K562 treated with DMSO at 1 percent for 4 hours (cell line): ENCODE data around the gene PTPRCAP. TPM values are rescaled to one million over a fixed set of nuclear protein-coding genes. Genes with fewer than 3 reads are reported as not detected.

Experiments
- total RNA-seq: library from RNA; unstranded; fragments of 300-600 nt; gene quantifications from 2 replicates; pipeline ENCODE4 v1.2.3, GENCODE V29; 2022; ENCODE audit not compliant: insufficient read depth

PTPRCAP gene, protein sequence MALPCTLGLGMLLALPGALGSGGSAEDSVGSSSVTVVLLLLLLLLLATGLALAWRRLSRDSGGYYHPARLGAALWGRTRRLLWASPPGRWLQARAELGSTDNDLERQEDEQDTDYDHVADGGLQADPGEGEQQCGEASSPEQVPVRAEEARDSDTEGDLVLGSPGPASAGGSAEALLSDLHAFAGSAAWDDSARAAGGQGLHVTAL
- 2.1 and 2.5 TPM in 2 replicates for total RNA-seq

DNA sequence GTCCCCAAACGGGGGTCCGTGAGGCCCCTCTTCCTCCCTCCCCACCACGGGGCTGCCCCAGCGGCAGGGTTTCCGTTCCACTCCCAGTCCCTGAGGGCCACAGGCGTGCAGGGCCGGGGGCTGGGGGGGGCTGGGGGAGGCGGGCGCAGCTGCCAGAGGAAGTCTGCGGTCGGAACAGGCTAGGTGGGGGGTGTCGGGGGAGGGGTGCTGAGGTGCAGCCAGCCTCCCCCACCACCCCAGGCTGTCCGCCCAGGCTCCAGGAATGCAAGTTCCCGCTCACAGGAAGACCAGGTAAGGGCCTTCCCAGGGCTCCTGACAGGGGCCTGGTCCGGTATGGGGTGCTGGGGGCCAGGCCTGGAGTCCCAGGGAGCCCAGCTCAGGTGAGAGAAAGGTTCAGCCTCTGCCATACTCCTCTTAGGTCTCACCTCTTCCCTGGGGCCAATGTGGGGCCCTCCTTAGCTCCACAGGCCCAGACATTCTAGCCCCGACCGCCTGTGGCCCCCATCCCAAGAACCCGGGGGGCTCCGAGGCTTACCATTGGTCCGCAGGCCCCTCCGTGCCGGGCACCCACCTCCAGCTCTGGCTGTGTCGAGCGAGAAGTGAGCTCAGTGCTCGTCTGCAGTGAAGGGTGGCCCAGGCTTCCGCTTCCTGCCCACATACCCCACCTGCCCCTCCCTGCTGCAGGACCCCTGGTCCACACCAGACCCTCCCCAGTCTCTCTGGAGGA lies at the start of gene PTPRCAP:
PTPRCAP (minus strand) TSS at position 601 of the 727 bp plus-strand sequence; CDS start at position 538, 63 bp downstream.

DNA sequence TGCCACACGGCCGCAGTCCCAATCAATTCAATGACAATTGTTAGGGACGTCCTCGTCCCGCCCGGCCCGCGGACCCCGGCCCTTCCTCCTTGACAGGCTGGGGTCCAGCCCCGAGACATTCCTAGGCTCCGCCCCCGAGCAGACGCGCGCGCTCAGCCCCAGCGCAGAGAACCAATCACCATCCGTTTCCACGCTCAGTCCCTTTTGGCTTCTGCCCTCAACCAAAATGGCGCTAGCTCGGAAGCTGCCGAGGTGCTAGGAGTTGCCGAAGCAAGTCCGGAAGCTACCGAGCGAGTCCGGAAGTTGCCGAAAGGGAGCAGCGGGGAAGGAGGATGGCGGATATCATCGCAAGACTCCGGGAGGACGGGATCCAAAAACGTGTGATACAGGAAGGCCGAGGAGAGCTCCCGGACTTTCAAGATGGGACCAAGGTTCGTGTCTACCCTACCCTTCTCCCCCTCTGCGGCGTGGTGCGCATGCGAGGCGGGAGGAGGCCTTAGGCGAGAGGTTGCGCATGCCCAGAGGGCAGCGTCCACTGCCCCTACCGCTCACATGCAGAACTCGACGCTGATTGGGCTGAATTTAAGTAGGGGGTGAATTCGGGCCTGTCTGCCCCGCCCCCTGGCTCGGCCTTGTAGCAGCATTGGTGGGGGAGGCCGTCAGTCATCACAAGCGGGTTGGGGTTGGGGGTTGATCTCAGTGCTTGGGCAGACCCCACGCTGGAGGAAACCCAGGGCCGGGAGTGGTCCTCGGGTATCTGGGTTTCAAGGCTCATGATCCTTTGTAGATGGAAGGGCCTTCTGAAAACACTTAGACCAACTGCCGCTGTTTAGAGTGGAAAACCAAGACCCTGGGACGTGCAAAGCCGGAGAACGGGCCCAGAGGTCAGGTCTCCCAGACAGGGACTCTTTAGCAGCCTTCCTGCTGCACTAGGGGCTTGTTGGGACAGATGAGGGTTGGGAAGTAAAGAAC lies 45.6 kb upstream of the PTPRCAP start, which contains the start of gene AIP:
AIP (plus strand) TSS at position 200 of the 972 bp plus-strand sequence; CDS start at position 333, 133 bp downstream.

DNA sequence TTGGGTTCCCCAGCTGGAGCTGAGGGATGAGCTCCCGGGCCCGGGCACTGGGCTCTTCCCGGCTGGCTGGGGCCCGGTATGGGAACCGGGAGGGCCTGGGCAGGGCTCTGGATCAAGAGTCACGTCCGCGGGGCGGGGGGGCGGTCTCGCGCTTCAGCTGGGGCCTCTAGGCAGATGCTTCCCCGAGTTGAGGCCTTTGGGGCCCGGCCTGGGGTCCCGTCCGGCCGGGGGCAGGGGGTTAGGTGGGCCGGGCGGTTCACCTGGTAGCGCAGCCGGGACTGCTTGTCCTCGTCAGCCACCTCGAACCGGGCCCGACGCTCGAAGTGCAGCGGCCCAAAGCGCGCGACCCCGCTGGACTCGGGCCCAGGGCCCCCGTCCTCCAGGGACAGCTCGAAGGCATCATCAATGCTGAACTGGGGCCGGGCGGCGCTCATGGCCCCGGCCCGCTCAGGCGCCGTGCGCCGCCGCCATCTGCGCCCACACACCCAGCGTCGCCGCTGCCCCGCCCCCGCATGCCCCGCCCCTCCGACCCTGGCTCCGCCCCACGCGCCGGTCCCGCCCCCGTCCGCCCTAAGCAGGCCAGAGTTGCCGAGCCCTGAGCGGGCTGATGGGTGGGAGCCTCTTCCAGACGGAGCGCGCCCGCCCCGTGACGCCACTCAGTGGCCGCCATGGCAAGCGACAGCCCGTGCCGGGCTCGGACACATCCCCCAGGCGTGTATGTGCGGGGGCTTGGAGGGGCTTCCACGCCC lies 31.5 kb upstream of the PTPRCAP start, which contains the start of gene TMEM134:
TMEM134 (minus strand) TSS at position 493 of the 749 bp plus-strand sequence; CDS start at position 434, 59 bp downstream.

DNA sequence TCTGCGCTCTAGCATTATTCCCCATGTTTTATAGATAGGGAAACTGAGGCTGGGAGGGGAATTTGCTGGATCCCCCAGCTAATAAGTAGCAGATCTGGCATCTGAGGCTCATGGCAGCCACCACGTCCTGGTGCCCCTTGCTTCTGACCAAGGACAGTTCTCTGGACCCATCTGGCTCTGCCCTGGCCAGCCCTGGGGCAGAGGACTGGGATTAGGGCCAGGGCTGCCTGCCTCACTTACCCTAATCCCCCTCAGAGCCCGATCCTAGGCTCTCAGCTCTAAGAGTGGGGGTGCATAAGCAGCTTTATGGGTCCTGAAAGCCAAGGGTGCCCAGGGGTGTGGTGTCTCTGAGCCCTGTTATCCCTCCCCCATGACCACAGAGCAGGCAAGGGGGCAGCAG lies 17.6 kb upstream of the PTPRCAP start, which contains the start of gene CABP4:
CABP4 (plus strand) TSS at position 301 of the 400 bp plus-strand sequence; CDS start at position 371, 70 bp downstream.

DNA sequence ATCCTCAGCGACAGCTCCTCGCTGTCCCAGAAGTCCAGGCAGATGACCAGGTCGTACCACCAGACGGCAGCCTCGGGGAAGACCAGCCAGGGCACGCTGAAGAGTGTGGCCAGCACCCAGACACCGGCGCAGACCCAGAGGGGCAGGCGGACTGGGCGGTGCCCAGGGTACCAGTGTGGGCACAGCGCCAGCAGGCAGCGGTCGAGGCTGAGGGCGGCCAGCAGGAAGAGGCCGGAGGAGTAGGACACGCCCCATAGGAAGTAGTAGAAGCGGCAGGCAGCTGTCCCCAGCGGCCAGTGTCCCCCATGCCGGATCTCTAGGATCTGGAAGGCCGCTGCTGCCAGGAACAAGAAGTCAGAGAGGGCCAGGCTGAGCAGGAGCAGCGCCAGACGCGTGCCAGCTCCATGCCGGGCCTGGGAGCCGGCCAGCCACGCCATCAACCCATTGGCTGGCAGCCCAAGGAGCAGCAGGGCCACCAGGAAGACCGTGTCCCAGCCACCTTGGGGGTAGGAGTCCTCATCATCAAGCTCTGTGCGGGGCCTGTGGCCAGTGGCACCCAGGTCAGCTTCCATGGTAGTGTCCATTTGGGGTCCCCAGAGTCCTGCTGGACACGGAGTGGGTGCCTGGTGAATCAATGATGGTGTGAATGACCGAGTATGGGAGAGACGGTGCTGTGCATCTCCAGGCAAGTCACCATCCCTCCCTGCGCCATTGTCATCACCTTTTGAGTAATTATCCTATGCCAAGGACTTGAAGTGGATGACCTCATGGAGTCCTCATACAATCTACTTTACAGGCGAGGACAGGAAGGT lies 14.9 kb upstream of the PTPRCAP start, which contains the start of gene GPR152:
GPR152 (minus strand) TSS at position 589 of the 812 bp plus-strand sequence; CDS start at position 584, 5 bp downstream.

DNA sequence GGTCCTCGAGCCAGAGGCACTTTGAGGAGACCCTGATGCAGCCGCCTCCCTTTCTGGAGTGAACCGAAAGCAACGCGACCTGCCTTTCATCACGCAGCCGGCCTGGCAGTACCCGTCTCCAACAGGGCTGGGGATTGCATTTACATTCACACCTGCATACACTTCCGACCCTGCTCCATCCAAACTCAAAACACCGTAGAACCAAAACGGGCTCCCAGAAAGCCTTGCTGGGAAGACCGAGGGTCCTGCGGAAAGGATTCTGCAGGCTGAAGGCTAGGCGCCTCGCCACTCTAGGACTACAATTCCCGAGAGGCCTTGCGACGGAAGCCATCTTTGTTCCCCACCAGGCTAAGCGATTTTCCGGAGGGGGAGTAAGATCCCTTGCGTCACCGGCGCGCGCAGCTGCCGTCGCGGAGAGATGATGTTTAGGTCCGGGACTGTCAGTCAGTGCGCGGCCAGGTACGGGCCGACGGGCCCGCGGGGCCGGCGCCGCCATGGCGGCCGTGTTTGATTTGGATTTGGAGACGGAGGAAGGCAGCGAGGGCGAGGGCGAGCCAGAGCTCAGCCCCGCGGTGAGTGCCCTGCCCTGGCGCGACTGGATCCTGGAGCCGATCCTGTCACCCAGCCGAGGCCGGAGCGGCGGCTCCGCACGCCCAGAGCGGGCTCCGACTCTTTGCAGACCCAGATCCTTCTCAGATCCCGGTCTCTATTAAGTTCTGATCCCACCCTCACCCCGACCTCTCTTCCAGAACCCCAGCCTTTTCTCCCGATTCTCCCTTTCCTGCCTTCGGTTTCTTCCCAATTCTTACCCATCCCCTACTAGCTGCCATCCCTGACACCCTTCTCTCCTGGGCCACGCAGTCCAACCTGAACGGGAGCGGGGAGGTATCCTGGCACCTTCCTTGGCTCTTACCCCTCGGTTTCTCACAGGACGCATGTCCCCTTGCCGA lies 9.2 kb downstream of the PTPRCAP start, which contains the start of gene RPS6KB2:
RPS6KB2 (plus strand) TSS at position 443 of the 950 bp plus-strand sequence; CDS start at position 495, 52 bp downstream.

DNA sequence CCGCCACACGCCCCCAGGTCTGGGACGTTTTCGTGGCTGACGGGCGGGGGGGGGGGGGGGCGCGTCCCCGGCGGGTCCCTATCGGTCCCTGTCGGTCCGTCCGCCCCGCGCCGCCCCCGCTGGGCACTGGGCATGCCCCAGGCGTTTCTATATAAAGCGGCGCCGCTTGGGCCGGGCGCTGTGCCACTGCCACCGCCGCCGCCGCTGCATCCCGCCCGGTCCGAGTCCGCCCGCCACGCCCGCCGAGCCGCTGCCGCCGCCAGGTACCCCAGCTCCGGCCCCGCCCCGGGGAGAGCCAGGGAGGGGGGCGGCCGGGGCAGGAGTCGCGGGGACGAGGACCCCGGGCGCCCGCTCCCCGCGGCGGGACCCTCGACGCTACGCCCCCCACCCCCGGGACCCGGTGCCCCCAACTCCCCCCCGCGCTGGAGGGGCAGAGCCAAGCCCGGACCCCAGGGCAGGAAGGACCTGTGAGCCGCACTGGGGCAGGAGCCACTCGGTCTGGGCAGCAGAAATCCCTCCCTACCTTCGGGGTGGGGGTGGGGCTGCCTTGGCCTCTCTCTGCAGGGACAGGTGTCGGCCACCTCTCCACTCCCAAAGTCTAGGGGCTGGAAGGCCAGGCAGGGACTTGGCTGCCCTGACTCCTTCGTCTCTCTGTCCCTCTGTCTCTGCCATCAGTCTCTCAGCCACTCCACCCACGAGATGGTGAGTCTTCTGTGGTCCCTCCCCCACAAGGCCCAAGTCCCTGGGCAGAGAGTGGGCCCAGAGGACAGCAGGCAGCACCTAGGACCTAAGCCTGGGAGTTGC lies 21.8 kb downstream of the PTPRCAP start, which contains the start of gene CARNS1:
CARNS1 (plus strand) TSS at position 178 of the 804 bp plus-strand sequence; CDS start at position 700, 522 bp downstream.

DNA sequence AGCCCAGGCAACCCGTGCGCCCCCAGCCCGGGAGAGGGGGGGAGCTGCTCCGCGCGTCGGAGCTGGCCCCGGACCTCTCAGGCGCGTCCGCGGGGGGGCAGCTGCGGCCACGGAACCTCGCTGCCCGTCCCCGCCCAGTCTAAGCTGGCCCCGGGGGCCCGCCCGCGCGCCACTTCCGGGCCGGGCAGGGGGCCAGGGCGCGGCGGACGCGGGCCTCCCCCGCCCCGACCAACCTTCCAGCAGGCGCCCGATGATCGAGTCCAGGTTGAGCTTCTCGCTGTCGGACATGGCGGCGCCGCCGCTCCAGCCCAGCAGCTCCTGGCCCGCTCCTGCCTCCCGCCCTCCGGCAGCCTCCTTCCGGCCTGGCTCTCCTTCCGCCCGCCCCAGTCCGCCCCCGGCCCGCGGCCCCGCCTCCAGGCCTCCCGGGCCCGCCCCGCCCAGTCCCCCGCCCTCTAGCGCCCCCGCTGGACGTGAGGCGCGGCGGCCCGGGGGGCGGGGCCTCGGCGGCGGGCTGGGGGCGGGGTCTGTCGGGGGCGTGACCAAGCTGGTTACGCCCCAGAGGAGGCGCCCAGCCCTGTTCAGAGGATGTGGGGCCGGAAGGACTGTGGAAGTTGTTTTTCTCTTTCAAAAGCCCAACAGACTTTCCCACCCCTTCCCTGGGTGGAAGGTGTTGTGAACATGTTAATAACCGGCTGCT lies 35.8 kb downstream of the PTPRCAP start, which contains the start of gene PPP1CA:
PPP1CA (minus strand) TSS at position 364 of the 697 bp plus-strand sequence; CDS start at position 288, 76 bp downstream.

GRCh38 chr11:67391304-67392182 lies 45.9 kb downstream of the PTPRCAP start, which contains the start of gene RAD9A:
TSS of gene RAD9A (plus strand) at chr11:67391986. CDS start at chr11:67392045, 59 bp downstream.

Other genes starting within 250 kb of the PTPRCAP start
- 131 and 142 TPM in 2 replicates for gene GRK2, start 171.2 kb downstream of the PTPRCAP start, total RNA-seq
- gene ANKRD13D, start 148.4 kb downstream of the PTPRCAP start, total RNA-seq = 40.8 and 46.3 TPM in 2 replicates
- 3.9 and 8.5 TPM in 2 replicates for gene SSH3, start 134.2 kb downstream of the PTPRCAP start, total RNA-seq
- 82.5 and 123 TPM in 2 replicates for gene POLD4, start 84.1 kb downstream of the PTPRCAP start, total RNA-seq
- gene CLCF1, start 64.1 kb downstream of the PTPRCAP start, total RNA-seq = 1.0 and 1.2 TPM in 2 replicates
- 38.7 and 39.2 TPM in 2 replicates for gene RAD9A, start 45.7 kb downstream of the PTPRCAP start, total RNA-seq
- 321 and 325 TPM in 2 replicates for gene PPP1CA, start 35.8 kb downstream of the PTPRCAP start, total RNA-seq
- gene TBC1D10C, start 33.6 kb downstream of the PTPRCAP start, total RNA-seq = 1.4 and 1.7 TPM in 2 replicates
- not detected in 2 replicates for gene CARNS1, start 22.0 kb downstream of the PTPRCAP start, total RNA-seq
- 72.1 and 83.4 TPM in 2 replicates for gene RPS6KB2, start 9.2 kb downstream of the PTPRCAP start, total RNA-seq
- 222 and 228 TPM in 2 replicates for gene CORO1B, start 5.8 kb upstream of the PTPRCAP start, total RNA-seq
- not detected in 2 replicates for gene GPR152, start 15.0 kb upstream of the PTPRCAP start, total RNA-seq
- gene CABP4, start 17.7 kb upstream of the PTPRCAP start, total RNA-seq = not detected in 2 replicates
- gene TMEM134, start 31.6 kb upstream of the PTPRCAP start, total RNA-seq = 44.8 and 54.3 TPM in 2 replicates
- gene AIP, start 45.3 kb upstream of the PTPRCAP start, total RNA-seq = 111 and 127 TPM in 2 replicates
- 39.7 and 47.4 TPM in 2 replicates for gene PITPNM1, start 67.7 kb upstream of the PTPRCAP start, total RNA-seq
- gene CDK2AP2, start 70.5 kb upstream of the PTPRCAP start, total RNA-seq = 117 and 122 TPM in 2 replicates
- gene CABP2, start 85.8 kb upstream of the PTPRCAP start, total RNA-seq = not detected in 2 replicates
- gene GSTP1, start 146.1 kb upstream of the PTPRCAP start, total RNA-seq = 2,202 and 2,224 TPM in 2 replicates
- 188 and 204 TPM in 2 replicates for gene NDUFV1, start 169.3 kb upstream of the PTPRCAP start, total RNA-seq
- 12.3 and 16.7 TPM in 2 replicates for gene NUDT8, start 192.3 kb upstream of the PTPRCAP start, total RNA-seq
- not detected in 2 replicates for gene TBX10, start 202.1 kb upstream of the PTPRCAP start, total RNA-seq
- gene ACY3, start 213.0 kb upstream of the PTPRCAP start, total RNA-seq = not detected in 2 replicates
- not detected in 2 replicates for gene ALDH3B2, start 236.9 kb upstream of the PTPRCAP start, total RNA-seq